Panc1 (cell line): Measurements from ENCODE around the gene PAFAH1B1. TPM values are rescaled to one million over a fixed set of nuclear protein-coding genes. Genes with fewer than 3 reads are reported as not detected.

Source experiments
- ATAC-seq: fragments of 200-7000 bp; cut with Tn5 transposase; 2 replicates; pipeline ENCODE4 v1.9.1; 2020; ENCODE audit warnings: mild to moderate bottlenecking, moderate library complexity
- BruUV-seq: library from RNA; stranded (reverse); fragments of 400-500 nt; replicated peaks from 2 replicates; lab custom pipeline; 2021; lab: Mats Ljungman, UMichigan
- CTCF ChIA-PET: fragments of 300-600 bp; sonication (Branson Sonifier 250); formaldehyde crosslinking; loops from one replicate; lab custom pipeline; 2022; ENCODE audit warnings: antibody characterized with exemption; lab: Charles Lee
- POLR2A ChIA-PET: fragments of 300-600 bp; sonication (Branson Sonifier 250); formaldehyde crosslinking; loops from one replicate; lab custom pipeline; 2022; ENCODE audit warnings: antibody characterized with exemption; lab: Charles Lee
- DNase-seq: peaks from one replicate; pipeline ENCODE4 v3.0.0-alpha.2; 2010; ENCODE audit warnings: low read depth, low spot score
- H3K27ac ChIP-seq: 2 replicates; pipeline ENCODE4 v1.5.1; 2011; ENCODE audit warnings: mild to moderate bottlenecking, low read length, inconsistent platforms
- H3K27me3 ChIP-seq: fragments of 200-500 bp; sonication (Bioruptor generic); 2 replicates; pipeline ENCODE4 v1.6.0; 2014; ENCODE audit warnings: low read length, inconsistent platforms; ENCODE audit not compliant: control insufficient read depth, insufficient read depth
- H3K36me3 ChIP-seq: fragments of 200-500 bp; sonication (Bioruptor generic); 2 replicates; pipeline ENCODE4 v1.5.1; 2014; ENCODE audit warnings: inconsistent platforms, mild to moderate bottlenecking, low read length, moderate library complexity; ENCODE audit not compliant: control insufficient read depth, insufficient read depth
- H3K4me1 ChIP-seq: 2 replicates; pipeline ENCODE4 v1.5.1; 2011; ENCODE audit warnings: inconsistent platforms, mild to moderate bottlenecking, low read length, moderate library complexity; ENCODE audit not compliant: control insufficient read depth, insufficient read depth
- H3K4me3 ChIP-seq, 2 experiments: 2 replicates each; pipeline ENCODE4 v1.5.1; 2011 to 2012; ENCODE audit warnings: low read depth in 2 of 2, low read length in 2 of 2, mild to moderate bottlenecking in 2 of 2, inconsistent platforms in 1 of 2, moderate library complexity in 1 of 2
- H3K9me3 ChIP-seq: fragments of 200-500 bp; sonication (Bioruptor generic); 2 replicates; pipeline ENCODE4 v1.5.1; 2014; ENCODE audit warnings: low read depth, mild to moderate bottlenecking, inconsistent platforms, low read length, moderate library complexity; ENCODE audit not compliant: control insufficient read depth, insufficient read depth
- CTCF ChIP-seq: fragments of 450-650 bp; IDR thresholded peaks from 2 replicates; pipeline ENCODE4 v1.5.1; 2017; ENCODE audit warnings: mild to moderate bottlenecking
- POLR2AphosphoS5 ChIP-seq: IDR thresholded peaks from 2 replicates; pipeline ENCODE4 v1.6.1; 2012; ENCODE audit warnings: mild to moderate bottlenecking, low read depth, low read length, moderate library complexity
- REST ChIP-seq, 2 experiments: IDR thresholded peaks; 2 replicates each; pipeline ENCODE4 v1.6.1; 2011 to 2012; ENCODE audit warnings: low read depth in 2 of 2, control low read depth in 1 of 2, low read length in 1 of 2, mild to moderate bottlenecking in 1 of 2, moderate library complexity in 1 of 2; ENCODE audit not compliant: insufficient read depth in 1 of 2
- SIN3A ChIP-seq: IDR thresholded peaks from 2 replicates; pipeline ENCODE4 v1.6.1; 2012; ENCODE audit warnings: low read depth, mild to moderate bottlenecking, low read length, moderate library complexity, borderline replicate concordance; ENCODE audit not compliant: insufficient read depth
- TCF7L2 ChIP-seq: IDR thresholded peaks from 2 replicates; pipeline ENCODE4 v1.6.1; 2011; ENCODE audit warnings: mild to moderate bottlenecking, low read depth, low read length, inconsistent platforms
- in situ Hi-C: cut with HindIII; loops from 2 replicates; pipeline ENCODE4 v1.10.0; 2016; ENCODE audit warnings: low sequenced_read_pairs, low pct_unique_long_range_greater_than_20kb
- intact Hi-C: fragments of 100-400 bp; cut with micrococcal nuclease; formaldehyde crosslinking; loops from one replicate; pipeline ENCODE4 v1.10.0; 2022; ENCODE audit not compliant: unreplicated experiment
- total RNA-seq: library from RNA; stranded (reverse); gene quantifications from one replicate; pipeline ENCODE4 v1.2.1, GENCODE V29; 2021; ENCODE audit not compliant: unreplicated experiment

The PAFAH1B1 gene
- total RNA-seq, 1 experiment from 2014 or later, result 120 TPM

GRCh38 chr17:2707721-2708584, 114.5 kb downstream of the PAFAH1B1 start:
- H3K9me3 ChIP-seq, result no peaks in the 10 kb centered on the region
- ChIA-PET CTCF (no interaction called here), POLR2A (no interaction called here)
- in situ Hi-C loops (no loop called here), intact Hi-C loops (no loop called here)
- no peak overlapping the region for H3K4me3 ChIP-seq
- no TSS peak for BruUV-seq
- H3K36me3 ChIP-seq, result no peaks in the 10 kb centered on the region; the same call in 1 of the 2 replicates
- no peaks in the 10 kb centered on the region for H3K27me3 ChIP-seq
- ATAC-seq (no peak), DNase-seq (no peak)
- H3K4me1 ChIP-seq, result peaks cover 24% of the 10 kb centered on the region
- TF ChIP-seq SIN3A (no peak), TCF7L2 (no peak), REST (IDR thresholded peaks at IDR 0.05; ENCODE audit: insufficient read depth in 1 of 2, low read depth in 2 of 2, low read length in 1 of 2) (no peak), CTCF (no peak; the same call in 1 of the 2 replicates), POLR2AphosphoS5 (no peak)
- H3K27ac ChIP-seq, result peak overlapping the region; percentile 44

- H3K27me3 ChIP-seq, result no peaks in the 10 kb centered on the region
- BruUV-seq, result no TSS peak
- intact Hi-C loops, result no loop called here
- H3K4me1 ChIP-seq, result peaks cover 24% of the 10 kb centered on the region
- ATAC-seq (no peak), DNase-seq (no peak)
- no peaks in the 10 kb centered on the region for H3K9me3 ChIP-seq
- TF ChIP-seq POLR2AphosphoS5 (no peak), TCF7L2 (no peak), REST (IDR thresholded peaks at IDR 0.05; ENCODE audit: insufficient read depth in 1 of 2, low read depth in 2 of 2, low read length in 1 of 2) (no peak)
- peak overlapping the region; percentile 86 for H3K27ac ChIP-seq
- no peaks in the 10 kb centered on the region; the same call in 1 of the 2 replicates for H3K36me3 ChIP-seq
- CTCF ChIA-PET, result no interaction called here
- H3K4me3 ChIP-seq, result peak overlapping the region; percentile 73 to 82
- POLR2A ChIA-PET, result no interaction called here
- in situ Hi-C loops, result no loop called here
Observed at GRCh38 chr17:2708585-2709182, 115.2 kb downstream of the PAFAH1B1 start.
